GM12801 (cell line): Measurements from ENCODE around the gene UGT1A6.

Experiments used
- CTCF ChIP-seq: IDR thresholded peaks from one replicate; pipeline ENCODE4 v1.5.1; 2011; ENCODE audit warnings: control low read depth; ENCODE audit not compliant: insufficient read length; ENCODE audit errors: extremely low read depth

UGT1A6 gene

GRCh38 chr2:233700028-233700635 is 7.4 kb downstream of the UGT1A6 start:
- no peak for TF ChIP-seq CTCF

DNA sequence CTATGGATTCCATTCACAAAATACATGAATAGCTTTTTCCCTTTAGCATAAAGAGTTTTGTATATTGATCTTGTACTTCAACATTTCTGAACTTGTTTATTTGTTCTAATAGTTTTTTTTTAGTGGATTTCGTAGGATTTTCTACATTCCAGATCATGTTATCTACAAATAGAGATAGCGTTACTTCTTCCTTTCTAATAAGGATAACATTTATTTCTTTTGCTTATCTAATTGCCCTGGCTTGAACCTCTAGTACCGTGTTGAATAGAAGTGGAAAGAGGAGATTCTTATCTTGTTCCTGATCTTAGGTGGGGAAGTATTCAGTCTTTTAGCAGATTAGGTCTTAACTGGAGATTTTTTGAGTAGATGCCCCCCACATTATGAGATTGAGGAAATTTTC is 9.5 kb downstream of the UGT1A6 start:
- TF ChIP-seq CTCF = no peak

- TF ChIP-seq CTCF = no peak
These were observed 13.3 kb downstream of the UGT1A6 start for GRCh38 chr2:233705911-233706506.

DNA sequence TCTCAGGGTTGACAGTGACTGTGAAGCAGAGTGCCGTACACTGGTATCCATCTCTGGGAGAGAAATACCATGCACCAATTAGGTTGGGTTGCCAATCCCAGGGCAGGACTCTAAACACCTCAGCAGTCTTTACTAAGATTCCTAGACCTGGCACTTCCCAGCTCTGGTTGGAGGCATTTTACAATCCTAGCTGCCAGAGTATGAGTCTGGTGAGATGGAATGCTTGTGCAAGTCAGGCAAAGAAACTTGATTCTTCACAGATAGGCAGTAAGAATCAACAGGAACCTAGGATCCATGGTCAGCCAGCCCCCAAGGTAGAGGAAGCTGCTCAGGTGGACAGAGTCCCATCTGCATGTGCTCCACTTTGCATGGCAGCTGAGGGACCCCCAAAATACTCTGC is 14.0 kb downstream of the UGT1A6 start:
- no peak for TF ChIP-seq CTCF

DNA sequence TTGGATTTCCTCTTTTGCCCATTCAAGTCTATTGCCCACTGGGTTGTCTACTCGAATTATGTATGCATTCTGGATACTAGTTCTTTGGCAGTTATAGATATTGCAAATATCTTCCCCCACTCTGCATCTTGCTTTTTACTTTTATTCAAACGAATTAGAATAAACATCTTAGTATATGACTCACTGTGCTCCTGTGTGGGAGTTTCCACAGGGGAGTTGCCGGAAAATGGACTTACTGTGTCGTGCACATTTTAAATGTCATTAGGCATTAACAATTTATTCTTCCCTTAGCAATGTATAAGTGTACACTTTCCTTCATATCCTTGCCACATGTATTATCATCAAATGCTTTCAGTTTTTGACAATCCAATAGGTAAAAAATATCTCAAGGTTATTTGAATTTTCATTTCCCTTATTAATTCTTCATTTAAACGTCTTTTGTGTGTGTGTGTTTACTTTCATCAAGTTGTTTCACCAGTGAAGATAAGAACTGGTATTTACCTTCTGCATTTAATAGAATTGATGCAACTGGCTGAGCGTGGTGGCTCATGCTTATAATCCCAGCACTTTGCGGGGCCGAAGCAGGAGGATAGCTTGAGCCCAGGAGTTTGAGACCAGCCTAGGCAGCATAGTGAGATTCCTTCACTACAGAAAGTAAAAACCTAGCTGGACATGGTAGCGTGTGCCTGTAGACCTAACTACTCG is 15.4 kb downstream of the UGT1A6 start:
- TF ChIP-seq CTCF = no peak

- TF ChIP-seq CTCF = no peak
These were observed 16.3 kb downstream of the UGT1A6 start for GRCh38 chr2:233708942-233709341.

GRCh38 chr2:233711312-233712008 is 18.8 kb downstream of the UGT1A6 start:
- no peak for TF ChIP-seq CTCF
